Measurements from ENCODE around the gene EP400.
"Not testable (repeated sequence)": the region's sequence is repeated elsewhere in the genome, so short reads cannot be mapped to it uniquely, and the experiment has no call there.

The EP400 gene

GRCh38 chr12:132094269-132094891, 144.6 kb downstream of the EP400 start:
- DNase-seq (ENCODE audit: low read depth): no peak
- H3K4me3 ChIP-seq (ENCODE audit: low read depth, low read length): no peak overlapping the region
- TF ChIP-seq, protein P1, sequence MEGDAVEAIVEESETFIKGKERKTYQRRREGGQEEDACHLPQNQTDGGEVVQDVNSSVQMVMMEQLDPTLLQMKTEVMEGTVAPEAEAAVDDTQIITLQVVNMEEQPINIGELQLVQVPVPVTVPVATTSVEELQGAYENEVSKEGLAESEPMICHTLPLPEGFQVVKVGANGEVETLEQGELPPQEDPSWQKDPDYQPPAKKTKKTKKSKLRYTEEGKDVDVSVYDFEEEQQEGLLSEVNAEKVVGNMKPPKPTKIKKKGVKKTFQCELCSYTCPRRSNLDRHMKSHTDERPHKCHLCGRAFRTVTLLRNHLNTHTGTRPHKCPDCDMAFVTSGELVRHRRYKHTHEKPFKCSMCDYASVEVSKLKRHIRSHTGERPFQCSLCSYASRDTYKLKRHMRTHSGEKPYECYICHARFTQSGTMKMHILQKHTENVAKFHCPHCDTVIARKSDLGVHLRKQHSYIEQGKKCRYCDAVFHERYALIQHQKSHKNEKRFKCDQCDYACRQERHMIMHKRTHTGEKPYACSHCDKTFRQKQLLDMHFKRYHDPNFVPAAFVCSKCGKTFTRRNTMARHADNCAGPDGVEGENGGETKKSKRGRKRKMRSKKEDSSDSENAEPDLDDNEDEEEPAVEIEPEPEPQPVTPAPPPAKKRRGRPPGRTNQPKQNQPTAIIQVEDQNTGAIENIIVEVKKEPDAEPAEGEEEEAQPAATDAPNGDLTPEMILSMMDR (IDR thresholded peaks at IDR 0.05; ENCODE audit: insufficient read depth, low read depth, low read length, missing control alignments): no peak

- H3K4me3 ChIP-seq (ENCODE audit: low read depth, low read length): no peak overlapping the region
- no peak for DNase-seq (ENCODE audit: low read depth)
- TF ChIP-seq, protein P1 (IDR thresholded peaks at IDR 0.05; ENCODE audit: insufficient read depth, low read depth, low read length, missing control alignments): no peak
Measured at GRCh38 chr12:132095520-132096409, 146.0 kb downstream of the EP400 start.

DNA sequence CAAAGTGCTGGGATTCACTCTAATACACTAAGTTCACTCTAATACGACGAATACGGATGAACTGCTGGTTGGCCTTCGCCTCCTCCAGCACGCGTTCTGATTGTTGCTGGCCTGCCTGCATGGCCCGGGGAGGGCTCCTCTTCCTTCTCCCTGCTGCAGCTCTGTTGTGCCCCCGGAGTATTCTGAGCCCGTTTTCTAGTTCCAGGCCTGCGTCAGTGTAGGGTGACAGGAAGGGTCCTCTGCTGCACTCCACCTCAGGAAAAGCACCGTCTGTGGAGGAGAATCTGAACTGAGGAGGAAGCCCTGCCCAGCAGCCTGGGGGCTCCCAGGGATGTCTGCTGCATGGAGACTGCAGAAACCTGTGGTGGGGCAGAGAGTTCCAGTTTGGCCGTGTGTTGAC, 150.0 kb downstream of the EP400 start:
- DNase-seq (ENCODE audit: low read depth): no peak
- TF ChIP-seq, protein P1 (IDR thresholded peaks at IDR 0.05; ENCODE audit: insufficient read depth, low read depth, low read length, missing control alignments): no peak
- H3K4me3 ChIP-seq (ENCODE audit: low read depth, low read length): no peak overlapping the region

GRCh38 chr12:132100306-132101065, 150.7 kb downstream of the EP400 start:
- TF ChIP-seq, protein P1 (IDR thresholded peaks at IDR 0.05; ENCODE audit: insufficient read depth, low read depth, low read length, missing control alignments): no peak
- DNase-seq (ENCODE audit: low read depth): no peak
- H3K4me3 ChIP-seq (ENCODE audit: low read depth, low read length): no peak overlapping the region

DNA sequence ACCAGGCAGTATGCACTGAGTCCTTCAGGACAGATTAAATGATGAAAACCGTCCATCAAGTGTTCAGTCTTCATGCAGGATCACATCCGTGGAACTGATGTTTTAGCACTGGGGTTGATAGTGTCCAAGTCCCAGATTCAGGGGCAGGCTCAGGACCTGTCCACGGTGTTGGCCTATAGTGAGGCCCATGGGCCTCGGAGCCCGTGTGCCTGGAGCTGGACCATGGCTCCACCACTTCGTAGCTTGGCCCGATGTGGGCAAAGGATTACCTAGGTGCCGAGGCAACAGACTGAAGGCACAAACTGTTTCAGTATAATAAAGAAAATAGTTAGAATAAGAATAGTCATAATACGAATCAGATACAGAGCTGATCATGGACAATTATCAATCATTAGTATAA, 152.6 kb downstream of the EP400 start:
- TF ChIP-seq, protein P1 (IDR thresholded peaks at IDR 0.05; ENCODE audit: insufficient read depth, low read depth, low read length, missing control alignments): no peak
- H3K4me3 ChIP-seq (ENCODE audit: low read depth, low read length): no peak overlapping the region
- DNase-seq (ENCODE audit: low read depth): no peak

DNA sequence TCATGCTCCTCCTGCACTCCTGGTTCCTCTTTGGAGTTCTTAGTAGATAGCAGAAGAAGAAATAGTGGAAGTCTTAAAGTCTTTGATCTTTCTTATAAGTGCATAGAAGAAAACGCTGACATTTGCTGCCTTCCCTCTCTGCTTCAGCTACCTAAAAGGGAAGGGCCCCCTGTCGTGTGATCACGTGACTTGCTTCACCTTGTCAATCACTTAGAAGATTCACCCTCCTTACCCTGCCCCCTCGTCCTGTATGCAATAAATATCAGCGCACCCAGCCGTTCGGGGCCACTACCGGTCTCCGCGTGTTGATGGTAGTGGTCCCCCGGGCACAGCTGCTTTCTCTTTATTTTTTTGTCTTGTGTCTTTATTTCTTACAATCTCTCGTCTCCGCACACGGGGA, 153.3 kb downstream of the EP400 start:
- DNase-seq (ENCODE audit: low read depth); H3K4me3 ChIP-seq (ENCODE audit: low read depth, low read length): not testable (repeated sequence)
